ENCODE data around the gene CASP10.

CASP10 gene

DNA sequence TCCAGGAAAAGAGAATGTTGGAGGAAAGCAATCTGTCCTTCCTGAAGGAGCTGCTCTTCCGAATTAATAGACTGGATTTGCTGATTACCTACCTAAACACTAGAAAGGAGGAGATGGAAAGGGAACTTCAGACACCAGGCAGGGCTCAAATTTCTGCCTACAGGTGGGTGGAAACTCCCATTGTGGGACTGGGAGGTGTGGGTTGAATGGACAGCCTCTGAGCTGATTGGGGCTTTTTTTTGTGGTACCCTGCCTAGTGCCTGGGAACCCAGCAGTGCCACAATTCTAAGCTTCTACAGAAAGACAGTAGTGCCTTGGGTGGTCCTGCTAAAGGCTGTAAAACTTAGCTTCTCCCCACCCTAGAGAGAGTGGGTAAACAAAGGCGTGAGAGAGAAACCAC is 83.7 kb downstream of the CASP10 start:
- TF ChIP-seq, protein P1, sequence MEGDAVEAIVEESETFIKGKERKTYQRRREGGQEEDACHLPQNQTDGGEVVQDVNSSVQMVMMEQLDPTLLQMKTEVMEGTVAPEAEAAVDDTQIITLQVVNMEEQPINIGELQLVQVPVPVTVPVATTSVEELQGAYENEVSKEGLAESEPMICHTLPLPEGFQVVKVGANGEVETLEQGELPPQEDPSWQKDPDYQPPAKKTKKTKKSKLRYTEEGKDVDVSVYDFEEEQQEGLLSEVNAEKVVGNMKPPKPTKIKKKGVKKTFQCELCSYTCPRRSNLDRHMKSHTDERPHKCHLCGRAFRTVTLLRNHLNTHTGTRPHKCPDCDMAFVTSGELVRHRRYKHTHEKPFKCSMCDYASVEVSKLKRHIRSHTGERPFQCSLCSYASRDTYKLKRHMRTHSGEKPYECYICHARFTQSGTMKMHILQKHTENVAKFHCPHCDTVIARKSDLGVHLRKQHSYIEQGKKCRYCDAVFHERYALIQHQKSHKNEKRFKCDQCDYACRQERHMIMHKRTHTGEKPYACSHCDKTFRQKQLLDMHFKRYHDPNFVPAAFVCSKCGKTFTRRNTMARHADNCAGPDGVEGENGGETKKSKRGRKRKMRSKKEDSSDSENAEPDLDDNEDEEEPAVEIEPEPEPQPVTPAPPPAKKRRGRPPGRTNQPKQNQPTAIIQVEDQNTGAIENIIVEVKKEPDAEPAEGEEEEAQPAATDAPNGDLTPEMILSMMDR (conservative IDR thresholded peaks at IDR 0.05; ENCODE audit: control insufficient read depth, insufficient read depth, low read depth, low read length), result no peak
- no peak for DNase-seq (ENCODE audit: low read depth)
- H3K4me3 ChIP-seq (ENCODE audit: control insufficient read depth, low read depth, low read length), result no peak overlapping the region

DNA sequence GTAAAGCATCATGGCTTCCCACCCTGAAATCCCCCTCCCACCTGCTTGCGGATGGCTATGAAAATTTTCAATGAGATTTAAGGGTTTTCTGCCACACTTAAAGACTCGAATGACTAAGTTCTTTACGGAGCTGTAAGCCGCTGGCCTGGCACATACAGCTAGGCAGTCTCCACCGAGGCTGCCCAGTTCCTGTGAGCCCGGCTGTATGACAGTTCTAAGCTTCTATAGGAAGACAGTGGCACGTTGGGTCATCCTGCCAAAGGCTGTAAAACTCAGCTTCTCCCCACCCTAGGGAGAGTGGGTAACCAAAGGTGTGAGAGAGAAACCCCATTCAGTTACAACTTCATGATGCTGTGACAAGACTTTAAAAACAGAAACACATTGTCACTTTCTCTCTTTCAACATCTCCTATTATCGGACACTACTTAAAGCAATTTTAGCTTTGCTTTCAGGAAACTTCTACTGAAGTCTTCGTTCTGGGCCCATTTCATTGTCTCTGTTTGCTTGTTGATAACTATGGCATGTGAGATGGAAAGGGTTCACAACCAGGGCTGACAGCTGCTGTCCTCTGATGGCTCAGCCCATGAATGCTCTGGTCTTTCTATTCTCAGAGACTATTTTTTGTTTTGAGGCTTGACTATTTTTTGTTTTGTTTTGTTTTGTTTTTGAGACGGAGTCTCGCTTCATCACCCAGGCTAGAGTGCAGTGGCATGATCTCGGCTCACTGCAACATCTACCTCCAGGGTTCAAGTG is 84.5 kb downstream of the CASP10 start:
- TF ChIP-seq, protein P1 (conservative IDR thresholded peaks at IDR 0.05; ENCODE audit: control insufficient read depth, insufficient read depth, low read depth, low read length), result no peak
- DNase-seq (ENCODE audit: low read depth), result no peak
- no peak overlapping the region for H3K4me3 ChIP-seq (ENCODE audit: control insufficient read depth, low read depth, low read length)

DNA sequence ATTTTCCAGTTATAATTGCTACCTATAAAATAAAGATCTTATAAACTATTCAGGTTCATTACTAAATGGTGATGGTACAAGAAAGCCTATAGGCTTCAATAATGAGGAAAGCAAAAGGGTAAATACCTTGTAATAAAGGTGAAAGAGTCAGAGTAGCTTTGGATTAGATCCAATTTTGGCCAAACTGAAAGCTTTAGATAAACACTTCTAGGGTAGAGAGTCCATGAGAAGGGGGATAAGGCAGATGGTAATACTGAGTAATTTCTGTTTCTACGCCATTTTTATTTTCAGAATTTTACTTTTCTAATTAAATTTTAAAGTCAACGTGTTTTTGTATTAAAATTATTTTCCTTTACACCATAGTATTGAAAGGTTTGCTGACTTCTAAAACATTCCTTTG is 86.8 kb downstream of the CASP10 start:
- TF ChIP-seq, protein P1 (conservative IDR thresholded peaks at IDR 0.05; ENCODE audit: control insufficient read depth, insufficient read depth, low read depth, low read length), result no peak
- H3K4me3 ChIP-seq (ENCODE audit: control insufficient read depth, low read depth, low read length), result no peak overlapping the region
- DNase-seq (ENCODE audit: low read depth), result no peak

DNA sequence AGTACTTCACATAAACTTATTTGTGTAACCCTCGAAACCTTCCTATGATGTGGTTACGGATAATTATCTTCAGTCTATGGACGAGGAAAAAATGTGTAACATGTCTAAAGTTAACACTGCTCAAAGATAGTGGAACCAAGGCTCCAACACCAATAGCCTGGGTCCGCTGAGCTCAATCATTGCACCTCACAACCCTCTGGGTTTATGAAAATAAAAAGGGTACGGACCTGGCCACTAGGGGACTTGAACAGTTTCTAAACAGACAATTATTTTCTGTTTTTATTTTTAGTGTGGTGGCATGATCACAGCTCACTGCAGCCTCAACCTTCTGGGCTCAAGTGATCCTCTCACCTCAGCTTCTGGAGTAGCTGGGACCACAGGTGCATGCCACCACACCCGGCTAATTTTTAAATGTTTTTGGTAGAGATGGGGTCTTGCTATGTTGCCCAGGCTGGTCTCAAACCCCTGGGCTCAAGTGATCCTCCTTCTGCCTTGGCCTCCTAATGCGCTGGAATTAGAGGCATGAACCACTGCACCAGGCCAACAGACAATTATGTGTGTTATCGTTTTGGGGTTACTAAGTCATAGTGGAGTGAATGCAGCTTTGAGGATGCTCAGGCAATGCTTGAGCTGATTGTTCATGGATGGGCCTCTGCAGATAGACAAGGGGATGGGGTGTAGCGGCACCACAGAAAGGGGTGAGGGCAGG is 87.5 kb downstream of the CASP10 start:
- no peak for DNase-seq (ENCODE audit: low read depth)
- H3K4me3 ChIP-seq (ENCODE audit: control insufficient read depth, low read depth, low read length), result no peak overlapping the region
- TF ChIP-seq, protein P1 (conservative IDR thresholded peaks at IDR 0.05; ENCODE audit: control insufficient read depth, insufficient read depth, low read depth, low read length), result no peak

DNA sequence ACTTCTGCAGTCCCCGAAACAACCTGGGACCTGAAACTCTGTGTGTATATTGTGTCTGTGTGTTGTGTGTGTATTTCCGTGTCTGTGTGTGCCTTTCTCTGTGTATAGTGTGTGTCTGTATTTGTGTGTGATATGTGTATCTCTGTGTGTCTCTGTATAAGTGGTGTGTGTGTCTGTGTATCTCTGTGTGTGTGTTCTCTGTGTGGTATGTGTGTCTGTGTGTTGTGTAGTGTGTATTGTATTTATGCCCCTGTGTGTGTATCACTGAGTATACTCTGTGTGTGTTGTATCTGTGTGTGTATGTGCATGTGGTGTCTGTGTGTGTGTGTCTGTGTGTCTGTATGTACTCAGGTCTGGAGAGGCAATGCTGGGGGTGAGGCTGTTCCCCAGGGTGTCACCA is 89.0 kb downstream of the CASP10 start:
- no peak for DNase-seq (ENCODE audit: low read depth)

DNA sequence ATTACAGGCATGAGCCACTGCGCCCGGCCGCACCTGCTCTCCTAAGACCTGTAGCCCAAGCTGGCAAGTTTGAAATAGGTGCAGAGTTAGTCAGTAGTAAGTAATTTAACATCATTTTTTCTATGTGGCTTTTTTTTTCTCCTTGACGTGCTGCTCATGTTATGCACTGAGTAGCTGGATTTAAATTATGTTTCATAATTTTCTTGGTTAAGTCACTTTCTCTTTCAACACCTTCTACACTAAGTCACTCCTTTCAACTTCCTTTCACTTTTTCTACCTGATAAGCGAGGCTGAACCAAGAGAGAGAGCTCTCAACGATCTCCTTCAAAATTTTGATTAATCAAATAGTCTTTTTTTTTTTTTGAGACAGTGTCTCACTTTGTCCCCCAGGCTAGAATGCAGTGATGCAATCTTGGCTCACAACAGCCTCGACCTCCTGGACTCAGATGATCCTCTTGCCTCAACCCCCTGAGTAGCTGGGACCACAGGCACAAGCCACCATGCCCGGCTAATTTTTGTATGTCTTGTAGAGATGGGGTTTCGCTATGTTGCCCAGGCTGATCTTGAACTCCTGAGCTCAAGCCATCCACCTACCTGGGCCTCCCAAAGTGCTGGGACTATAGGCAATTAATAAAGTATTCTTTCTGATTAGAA is 90.5 kb downstream of the CASP10 start:
- DNase-seq (ENCODE audit: low read depth), result no peak
- H3K4me3 ChIP-seq (ENCODE audit: control insufficient read depth, low read depth, low read length), result no peak overlapping the region
- TF ChIP-seq, protein P1 (conservative IDR thresholded peaks at IDR 0.05; ENCODE audit: control insufficient read depth, insufficient read depth, low read depth, low read length), result no peak

More for the DNA sequence above, 89.0 kb downstream of the CASP10 start:
- H3K4me3 ChIP-seq (ENCODE audit: control insufficient read depth, low read depth, low read length), result no peak overlapping the region
- TF ChIP-seq, protein P1 (conservative IDR thresholded peaks at IDR 0.05; ENCODE audit: control insufficient read depth, insufficient read depth, low read depth, low read length), result no peak

Measured in fibroblast of mammary gland (primary cell).